Erythroblast (primary cell): ENCODE data around the gene OR2V1.
A peak's percentile ranks its signal among the peaks of the same experiment; 100 is the strongest.

Source experiments
- DNase-seq, 2 experiments: peaks; one replicate each; lab custom pipeline; 2025; lab: John Stamatoyannopoulos, UW
- GATA1 ChIP-seq: IDR thresholded peaks from 2 replicates; pipeline ENCODE4 v1.6.1; 2011; ENCODE audit warnings: low read depth, mild to moderate bottlenecking, control low read depth, low read length, moderate library complexity
- POLR2A ChIP-seq: IDR thresholded peaks from 2 replicates; pipeline ENCODE4 v1.6.1; 2011; ENCODE audit warnings: mild to moderate bottlenecking, low read length

OR2V1 gene

DNA sequence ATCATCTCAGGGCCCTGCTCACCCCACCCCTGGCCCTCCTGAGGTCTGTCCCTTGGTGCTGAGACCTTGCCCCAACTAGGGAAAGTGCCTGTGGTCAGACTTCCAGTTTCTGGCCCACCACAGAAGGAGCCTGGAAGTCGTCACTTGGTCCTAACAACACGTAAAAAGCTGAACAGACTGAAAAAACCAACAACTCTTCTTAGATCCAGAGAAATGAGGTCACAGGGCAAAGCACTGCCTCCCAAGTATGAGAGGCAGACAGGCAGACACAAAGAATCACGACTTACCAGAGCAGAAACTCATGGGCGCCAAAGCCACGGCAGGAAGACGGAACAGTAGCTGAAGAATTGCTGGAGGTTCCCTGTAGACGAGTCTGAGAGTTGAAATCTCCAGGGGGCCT, 38.5 kb downstream of the OR2V1 start:
- TF ChIP-seq GATA1 (no peak), POLR2A (no peak)
- no peak for DNase-seq

- DNase-seq = peak; percentile 50 to 51
- TF ChIP-seq POLR2A = no peak
- TF ChIP-seq GATA1 = no peak
Measured at GRCh38 chr5:181088289-181088688, 42.7 kb downstream of the OR2V1 start.

- DNase-seq = no peak
Measured at GRCh38 chr5:181087309-181087708, 43.7 kb downstream of the OR2V1 start.

DNA sequence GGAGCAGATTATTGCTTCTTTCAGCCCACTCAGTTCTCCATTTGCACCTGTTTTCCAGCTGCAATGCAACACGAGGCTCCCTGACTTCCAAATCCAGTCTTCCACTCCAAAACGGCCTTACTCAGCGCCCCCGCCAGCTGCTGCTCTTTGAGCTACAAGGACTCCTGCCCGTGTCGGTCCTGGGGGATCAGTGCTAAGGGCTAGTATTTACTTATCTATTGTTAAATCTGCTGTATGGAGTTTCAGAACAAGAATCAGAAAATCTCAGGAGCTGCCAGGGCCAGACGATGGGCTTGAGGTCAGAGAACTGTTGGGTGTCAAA, 44.1 kb downstream of the OR2V1 start:
- TF ChIP-seq POLR2A (no peak), GATA1 (no peak)
- no peak for DNase-seq

More at GRCh38 chr5:181087309-181087708, 43.7 kb downstream of the OR2V1 start:
- TF ChIP-seq POLR2A (no peak), GATA1 (no peak)

GRCh38 chr5:181086026-181086883, 44.7 kb downstream of the OR2V1 start:
- TF ChIP-seq POLR2A = no peak
- DNase-seq = no peak

DNA sequence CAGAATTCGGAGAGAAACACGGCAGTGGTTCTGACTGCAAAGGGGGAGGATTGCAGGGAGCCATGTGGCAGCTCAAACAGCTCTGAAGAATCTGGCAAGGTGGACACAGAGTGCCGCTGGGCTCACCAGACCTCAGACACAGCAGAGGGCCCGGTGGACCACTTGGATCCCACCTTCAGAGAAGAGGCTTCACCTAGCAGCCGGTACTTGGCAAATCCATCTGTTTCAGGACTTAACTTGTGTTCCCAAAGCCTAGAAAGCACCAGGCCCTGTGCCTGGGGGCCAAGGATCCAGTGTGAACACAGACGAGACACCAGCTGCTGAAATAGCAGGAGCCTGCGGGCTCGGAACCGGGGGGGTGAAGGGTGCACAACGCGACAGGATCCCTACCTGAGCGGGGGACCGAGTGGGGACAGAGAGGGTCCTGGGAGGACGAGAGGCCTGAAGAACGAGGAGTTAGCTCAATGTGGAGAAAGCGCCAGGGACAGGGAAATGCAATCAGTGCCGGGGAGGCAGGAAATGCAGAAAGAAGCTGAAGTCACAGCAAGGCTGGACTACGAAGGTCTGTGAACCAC, 46.3 kb downstream of the OR2V1 start:
- TF ChIP-seq GATA1 = no peak
- TF ChIP-seq POLR2A = no peak
- no peak for DNase-seq

DNA sequence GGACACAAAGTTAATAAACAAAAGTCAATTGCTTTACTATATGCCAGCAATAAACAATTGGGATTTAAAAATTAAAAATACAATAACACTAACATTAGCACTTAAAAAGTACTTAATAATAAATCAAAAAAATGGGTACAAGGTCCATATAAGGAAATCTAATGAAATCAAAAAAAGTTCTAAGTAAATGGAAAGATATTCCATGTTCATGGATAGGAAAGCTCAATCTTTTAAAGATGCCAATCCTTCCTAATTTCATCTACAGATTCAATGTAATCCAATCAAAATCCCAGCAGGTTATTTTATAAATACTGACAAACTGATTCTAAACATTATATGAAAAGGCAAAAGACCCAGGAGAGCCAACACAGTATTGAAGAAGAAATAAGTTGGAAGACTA, 49.0 kb downstream of the OR2V1 start:
- DNase-seq = no peak
- no peak for TF ChIP-seq GATA1
- TF ChIP-seq POLR2A = no peak

DNA sequence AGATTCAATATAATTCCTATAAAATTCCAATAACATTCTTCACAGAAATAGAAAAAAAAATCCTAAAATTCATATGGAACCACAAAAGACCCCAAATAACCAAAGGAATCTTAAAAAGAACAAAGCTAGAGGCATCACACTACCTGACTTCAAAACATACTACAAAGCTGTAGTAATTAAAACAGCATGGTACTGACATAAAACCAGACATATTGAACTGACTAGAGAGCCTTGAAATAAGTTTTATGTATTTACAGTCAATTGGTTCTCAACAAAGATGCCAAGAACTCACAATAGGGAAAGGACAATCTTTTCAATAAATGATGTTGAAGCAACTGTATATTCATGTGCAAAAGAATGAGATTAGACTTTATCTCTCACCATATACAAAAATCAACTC, 54.0 kb downstream of the OR2V1 start:
- no peak for DNase-seq
- TF ChIP-seq POLR2A (no peak), GATA1 (no peak)
